Measurements from ENCODE around the gene GNG13. TPM values are rescaled to one million over a fixed set of nuclear protein-coding genes. Genes with fewer than 3 reads are reported as not detected.
"Not testable (repeated sequence)": the region's sequence is repeated elsewhere in the genome, so short reads cannot be mapped to it uniquely, and the experiment has no call there.

Gene GNG13
- total RNA-seq, 1 experiment from 2014 or later: not detected

DNA sequence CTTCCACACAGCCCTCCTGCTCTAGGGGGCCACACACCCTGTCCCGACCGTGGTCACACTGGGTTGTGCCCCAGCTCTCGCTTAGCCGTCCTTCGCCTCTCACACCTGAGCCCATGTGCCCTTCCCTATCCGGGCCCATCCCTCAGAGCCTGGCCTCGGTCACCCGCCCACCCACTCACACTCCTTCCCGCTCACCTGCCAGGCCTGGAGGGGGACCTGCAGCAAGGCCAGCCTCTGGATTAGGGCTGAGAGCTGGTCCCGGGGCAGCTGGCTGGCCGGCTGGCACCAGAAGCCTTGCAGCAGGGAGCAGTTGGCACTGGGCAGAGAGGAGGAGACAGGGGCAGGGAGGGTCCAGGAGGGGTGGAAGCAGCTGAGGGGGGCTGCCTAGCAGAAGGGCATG lies 22.1 kb downstream of the GNG13 start:
- no peak for DNase-seq (ENCODE audit: low read depth)

- no peak for DNase-seq (ENCODE audit: low read depth)
Observed at GRCh38 chr16:777826-778225, 22.7 kb downstream of the GNG13 start.

GRCh38 chr16:776824-777223 lies 23.7 kb downstream of the GNG13 start:
- DNase-seq (ENCODE audit: low read depth): no peak

- not testable (repeated sequence) for DNase-seq (ENCODE audit: low read depth)
Observed at GRCh38 chr16:776298-776697, 24.2 kb downstream of the GNG13 start.

DNA sequence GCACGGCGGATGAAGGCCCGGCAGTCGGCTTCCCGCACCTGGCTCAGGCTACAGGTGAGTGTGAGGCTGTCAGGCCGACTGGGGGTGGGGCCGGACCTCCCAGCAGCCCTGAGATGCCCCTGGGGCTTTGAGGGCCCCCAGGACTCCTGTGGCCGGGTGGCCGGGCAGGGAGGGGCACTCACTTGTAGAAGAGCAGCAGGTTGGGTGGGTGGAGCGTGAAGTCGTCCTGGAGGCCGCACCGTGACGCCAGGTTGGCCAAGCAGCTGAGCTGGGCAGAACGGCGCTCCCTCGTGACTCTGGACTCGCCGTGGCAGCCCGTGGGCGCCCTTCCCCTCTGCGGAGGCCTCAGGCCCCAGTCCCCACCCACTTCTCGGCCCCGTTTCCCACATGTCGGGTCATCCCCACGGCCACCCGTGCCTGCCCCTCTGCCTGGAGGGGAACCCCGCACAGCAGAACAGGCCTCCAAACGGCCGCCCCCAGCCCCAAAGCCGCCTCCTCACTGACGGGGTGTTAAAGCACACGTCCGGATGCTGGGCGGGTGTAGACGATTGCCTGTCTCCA lies 25.2 kb downstream of the GNG13 start:
- DNase-seq (ENCODE audit: low read depth): no peak

- no peak for DNase-seq (ENCODE audit: low read depth)
Observed at GRCh38 chr16:774086-775001, 26.2 kb downstream of the GNG13 start.

GRCh38 chr16:772959-773358 lies 27.6 kb downstream of the GNG13 start:
- no peak for DNase-seq (ENCODE audit: low read depth)

DNA sequence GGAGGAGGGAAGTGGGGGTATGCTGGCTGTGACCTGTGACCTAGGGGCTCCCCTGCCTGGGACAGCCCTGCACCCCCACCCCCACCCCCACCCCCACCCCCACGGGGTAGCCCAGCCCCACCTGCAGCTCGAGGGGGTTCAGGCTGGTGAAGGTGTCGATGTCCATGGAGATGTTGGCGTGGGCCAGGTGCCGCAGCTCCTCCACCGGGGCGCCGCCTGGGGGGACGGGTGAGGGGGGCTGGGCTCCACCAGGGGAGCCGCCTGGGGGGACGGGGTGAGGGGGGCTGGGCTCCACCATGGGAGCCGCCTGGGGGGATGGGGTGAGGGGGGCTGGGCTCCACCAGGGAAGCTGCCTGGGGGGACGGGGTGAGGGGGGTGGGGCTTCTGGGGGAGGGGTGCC lies 30.1 kb downstream of the GNG13 start:
- no peak for DNase-seq (ENCODE audit: low read depth)

DNA sequence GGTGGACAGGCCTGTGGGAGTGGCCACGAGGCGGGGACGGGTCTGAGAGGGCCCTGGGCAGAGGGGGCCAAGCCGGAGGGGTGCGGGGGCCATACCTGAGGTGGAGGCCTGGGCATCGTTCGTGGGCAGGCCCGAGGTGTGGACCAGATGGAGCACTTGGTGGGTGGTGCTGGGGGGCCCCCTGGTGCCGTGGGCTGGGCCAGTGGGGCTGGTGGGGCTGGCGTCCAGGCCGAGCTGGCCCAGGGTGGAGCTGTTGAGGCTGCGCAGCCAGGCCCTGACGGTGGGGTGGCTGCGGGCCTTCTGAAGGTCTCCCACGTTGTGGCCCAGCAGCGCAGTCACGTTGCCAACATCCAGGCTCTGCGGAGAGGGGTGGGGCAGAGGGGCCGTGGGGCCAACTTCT lies 30.6 kb downstream of the GNG13 start:
- no peak for DNase-seq (ENCODE audit: low read depth)

GRCh38 chr16:769184-769784 lies 31.2 kb downstream of the GNG13 start:
- no peak for DNase-seq (ENCODE audit: low read depth)

GRCh38 chr16:768428-768827 lies 32.1 kb downstream of the GNG13 start:
- DNase-seq (ENCODE audit: low read depth): no peak

GRCh38 chr16:767743-768235 lies 32.7 kb downstream of the GNG13 start:
- no peak for DNase-seq (ENCODE audit: low read depth)

GRCh38 chr16:766820-767640 lies 33.5 kb downstream of the GNG13 start:
- no peak for DNase-seq (ENCODE audit: low read depth)

DNA sequence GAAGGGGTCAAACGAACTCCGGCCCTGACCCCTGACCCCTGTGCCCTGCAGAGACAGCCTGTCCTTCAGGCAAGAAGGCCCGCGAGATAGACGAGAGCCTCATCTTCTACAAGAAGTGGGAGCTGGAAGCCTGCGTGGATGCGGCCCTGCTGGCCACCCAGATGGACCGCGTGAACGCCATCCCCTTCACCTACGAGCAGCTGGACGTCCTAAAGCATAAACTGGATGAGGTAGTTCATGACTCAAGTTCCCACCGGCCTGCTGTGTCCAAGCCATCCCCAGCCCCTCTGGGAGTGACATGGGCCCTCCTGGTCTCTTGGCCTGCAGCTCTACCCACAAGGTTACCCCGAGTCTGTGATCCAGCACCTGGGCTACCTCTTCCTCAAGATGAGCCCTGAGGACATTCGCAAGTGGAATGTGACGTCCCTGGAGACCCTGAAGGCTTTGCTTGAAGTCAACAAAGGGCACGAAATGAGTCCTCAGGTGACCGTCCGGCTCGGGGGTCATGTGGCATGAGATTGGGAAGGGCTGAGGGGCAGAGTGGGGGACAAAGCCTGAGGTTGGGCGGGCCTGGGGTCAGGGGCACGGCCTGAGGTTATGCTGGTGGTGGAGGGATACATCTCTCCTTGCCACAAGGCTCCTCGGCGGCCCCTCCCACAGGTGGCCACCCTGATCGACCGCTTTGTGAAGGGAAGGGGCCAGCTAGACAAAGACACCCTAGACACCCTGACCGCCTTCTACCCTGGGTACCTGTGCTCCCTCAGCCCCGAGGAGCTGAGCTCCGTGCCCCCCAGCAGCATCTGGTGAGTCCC lies 34.3 kb downstream of the GNG13 start:
- DNase-seq (ENCODE audit: low read depth): no peak

GRCh38 chr16:765488-765865 lies 35.1 kb downstream of the GNG13 start:
- no peak for DNase-seq (ENCODE audit: low read depth)

GRCh38 chr16:764848-765487 lies 35.6 kb downstream of the GNG13 start:
- no peak for DNase-seq (ENCODE audit: low read depth)

- no peak for DNase-seq (ENCODE audit: low read depth)
Observed at GRCh38 chr16:764184-764750, 36.3 kb downstream of the GNG13 start.

DNA sequence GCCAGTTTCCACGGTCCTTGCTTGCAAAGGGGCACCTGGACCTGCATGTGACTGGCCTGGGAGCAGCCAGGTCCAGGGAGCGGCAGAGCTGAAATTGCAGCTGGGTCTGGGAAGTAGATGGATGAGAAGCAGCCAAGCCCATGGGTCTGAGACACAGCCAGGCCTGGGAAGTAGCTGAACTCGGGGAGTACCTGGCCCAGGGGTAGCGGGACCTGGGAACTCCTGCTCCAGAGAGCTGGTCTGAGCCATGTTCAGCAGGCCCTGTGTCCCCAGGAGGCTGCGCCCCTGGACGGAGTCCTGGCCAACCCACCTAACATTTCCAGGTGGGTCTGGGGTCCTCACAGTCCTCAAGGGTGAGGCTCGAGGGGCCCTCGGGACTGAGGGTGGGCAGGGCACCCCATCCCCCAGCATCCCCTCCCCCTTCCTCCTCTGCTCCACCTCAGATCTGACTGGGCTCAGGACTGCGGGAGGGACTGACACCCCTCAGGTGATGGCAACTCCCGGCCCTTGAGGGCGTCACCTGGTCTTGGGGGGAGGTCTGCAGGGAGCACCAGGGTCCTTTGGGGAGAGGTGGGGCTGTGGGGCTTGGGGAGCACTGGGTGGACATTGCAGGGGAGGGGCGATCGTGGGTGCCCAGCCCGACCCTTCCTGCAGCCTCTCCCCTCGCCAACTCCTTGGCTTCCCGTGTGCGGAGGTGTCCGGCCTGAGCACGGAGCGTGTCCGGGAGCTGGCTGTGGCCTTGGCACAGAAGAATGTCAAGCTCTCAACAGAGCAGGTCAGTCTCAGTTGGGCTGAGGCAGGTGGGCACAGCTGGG lies 37.0 kb downstream of the GNG13 start:
- no peak for DNase-seq (ENCODE audit: low read depth)

DNA sequence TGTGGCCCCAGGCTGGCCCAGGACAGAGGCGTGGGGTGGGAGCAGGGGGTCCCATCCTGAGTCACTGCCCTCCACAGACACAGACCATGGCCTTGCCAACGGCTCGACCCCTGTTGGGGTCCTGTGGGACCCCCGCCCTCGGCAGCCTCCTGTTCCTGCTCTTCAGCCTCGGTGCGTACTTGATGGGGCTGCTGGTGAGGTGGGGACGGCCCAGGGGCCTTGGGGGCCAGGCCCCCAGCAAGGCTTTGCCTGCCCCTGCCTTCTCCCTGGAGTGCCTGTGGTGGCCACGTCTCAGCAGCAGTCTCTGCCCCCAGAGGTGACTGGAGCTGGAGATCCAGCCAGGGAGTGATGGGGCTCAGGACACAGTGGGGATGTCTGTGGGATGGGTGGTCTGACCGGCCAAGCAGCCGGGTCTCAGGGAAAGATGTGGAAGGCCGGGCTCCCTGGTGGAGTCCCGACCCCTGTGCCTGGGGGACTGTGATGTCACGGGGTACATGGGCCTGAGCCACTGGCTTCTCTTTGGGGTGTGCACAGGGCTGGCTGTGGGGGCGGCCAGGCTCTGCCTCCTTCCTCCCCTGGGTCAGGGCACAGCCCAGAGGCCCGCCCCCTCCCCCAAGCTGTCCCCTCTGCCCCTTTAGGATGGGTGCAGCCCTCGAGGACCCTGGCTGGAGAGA lies 37.8 kb downstream of the GNG13 start:
- no peak for DNase-seq (ENCODE audit: low read depth)

Data from RPMI7951 (cell line).